ENCODE measurements around the gene CBX8. TPM values are rescaled to one million over a fixed set of nuclear protein-coding genes. Genes with fewer than 3 reads are reported as not detected.

The CBX8 gene
- total and polyA plus RNA-seq, 2 experiments from 2014 or later, result 6.5 to 8.6 TPM

DNA sequence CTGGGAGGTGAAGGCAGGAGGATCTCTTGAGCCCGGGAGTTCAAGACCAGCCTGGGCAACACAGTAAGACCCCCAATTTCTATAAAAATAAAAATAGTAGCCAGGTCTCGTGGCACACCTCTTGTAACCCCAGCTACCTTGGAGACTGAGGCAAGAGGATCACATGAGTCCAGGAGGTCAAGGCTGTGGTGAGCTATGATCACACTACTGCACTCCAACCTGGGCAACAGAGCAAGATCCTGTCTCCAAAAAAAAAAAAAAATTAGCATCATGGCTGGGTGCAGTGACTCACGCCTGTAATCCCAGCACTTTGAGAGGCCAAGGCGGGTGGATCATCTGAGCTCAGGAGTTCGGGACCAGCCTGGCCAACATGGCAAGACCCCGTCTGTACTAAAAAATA lies 25.6 kb downstream of the CBX8 start:
- 94% methylated on average over 6 of the region's 6 CpGs for WGBS (ENCODE audit: low lambda C conversion rate, missing lambda C conversion rate)
- H3K4me3 ChIP-seq, result no peak overlapping the region

DNA sequence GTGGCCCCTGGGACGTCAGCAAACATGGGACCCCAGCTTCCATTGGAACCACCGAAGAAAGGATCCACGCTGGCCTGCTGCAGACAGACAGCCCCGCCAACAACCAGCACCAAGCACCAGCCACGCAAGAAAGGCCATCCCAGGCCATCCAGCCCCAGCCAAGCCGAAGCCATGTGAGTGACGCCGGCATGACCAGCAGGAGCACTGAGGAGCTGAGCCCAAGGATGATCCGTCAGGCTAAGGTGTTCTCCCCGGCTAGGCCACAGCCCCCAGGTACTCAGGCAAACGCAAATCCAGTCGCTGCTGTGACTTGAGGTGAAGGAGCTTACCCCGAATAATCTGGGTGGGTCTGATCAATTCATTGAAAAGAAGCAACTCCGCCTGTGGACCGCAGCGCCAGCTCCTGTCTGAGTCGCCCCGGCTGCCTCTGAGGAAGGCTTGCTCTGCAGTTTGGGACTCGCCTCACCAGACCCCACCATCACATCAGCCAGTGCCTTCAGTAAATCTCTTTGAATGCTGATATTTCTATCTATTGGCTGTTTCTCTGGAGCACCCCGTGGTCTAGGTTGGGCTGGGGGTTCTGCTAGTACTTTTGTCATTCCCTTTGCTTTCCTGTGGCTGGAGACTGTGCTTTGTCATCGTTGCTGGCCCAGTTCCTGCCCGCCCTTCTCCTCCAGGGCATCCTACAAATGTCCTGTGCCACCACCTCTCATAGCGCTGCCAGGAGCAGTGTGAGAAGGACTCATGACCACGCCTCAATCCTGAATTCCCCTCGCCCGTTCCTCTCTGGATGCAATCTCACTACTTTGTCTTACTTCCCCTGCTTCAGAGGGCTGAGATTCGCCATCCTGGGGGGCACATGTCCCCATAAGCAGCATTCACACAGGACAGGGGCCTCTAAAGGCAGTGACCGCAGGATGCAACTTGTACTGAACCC lies 27.0 kb downstream of the CBX8 start:
- Histone ChIP-seq H4K20me1 (ENCODE audit: insufficient read depth, poor library complexity, severe bottlenecking) (no peaks in the 10 kb centered on the region), H2AFZ (no peak overlapping the region), H3K4me3 (no peak overlapping the region), H3K79me2 (no peaks in the 10 kb centered on the region), H3K36me3 (replicated peaks; ENCODE audit: insufficient read depth, low read depth) (no peaks in the 10 kb centered on the region), H3K9me3 (ENCODE audit: low read depth) (no peaks in the 10 kb centered on the region), H3K4me1 (ENCODE audit: insufficient read depth) (no peaks in the 10 kb centered on the region), H3K4me2 (no peak overlapping the region), H3K27ac (no peak overlapping the region), H3K27me3 (no peaks in the 10 kb centered on the region), H3K9me2 (replicated peaks; ENCODE audit: insufficient read depth) (no peaks in the 10 kb centered on the region)
- TF ChIP-seq CTCF (IDR thresholded peaks at IDR 0.05; ENCODE audit: poor library complexity) (no peak), EZH2 (IDR thresholded peaks at IDR 0.05; ENCODE audit: borderline replicate concordance) (no peak), EZH2phosphoT487 (IDR thresholded peaks at IDR 0.05; ENCODE audit: low read depth, severe bottlenecking, unreplicated experiment) (no peak)
- DNase-seq (ENCODE audit: low spot score), result no peak
- 93% methylated on average over 28 of the region's 28 CpGs for WGBS (ENCODE audit: low lambda C conversion rate, missing lambda C conversion rate)

More for the DNA sequence above, 25.6 kb downstream of the CBX8 start:
- Histone ChIP-seq H2AFZ (no peak overlapping the region), H4K20me1 (ENCODE audit: insufficient read depth, poor library complexity, severe bottlenecking) (no peaks in the 10 kb centered on the region), H3K27me3 (no peaks in the 10 kb centered on the region), H3K9me2 (replicated peaks; ENCODE audit: insufficient read depth) (no peaks in the 10 kb centered on the region), H3K4me1 (ENCODE audit: insufficient read depth) (peaks cover 10% of the 10 kb centered on the region), H3K27ac (no peak overlapping the region), H3K9me3 (ENCODE audit: low read depth) (no peaks in the 10 kb centered on the region), H3K36me3 (replicated peaks; ENCODE audit: insufficient read depth, low read depth) (no peaks in the 10 kb centered on the region), H3K4me2 (no peak overlapping the region), H3K79me2 (no peaks in the 10 kb centered on the region)
- no peak for DNase-seq (ENCODE audit: low spot score)
- TF ChIP-seq EZH2 (IDR thresholded peaks at IDR 0.05; ENCODE audit: borderline replicate concordance) (no peak), EZH2phosphoT487 (IDR thresholded peaks at IDR 0.05; ENCODE audit: low read depth, severe bottlenecking, unreplicated experiment) (no peak), CTCF (IDR thresholded peaks at IDR 0.05; ENCODE audit: poor library complexity) (no peak)

DNA sequence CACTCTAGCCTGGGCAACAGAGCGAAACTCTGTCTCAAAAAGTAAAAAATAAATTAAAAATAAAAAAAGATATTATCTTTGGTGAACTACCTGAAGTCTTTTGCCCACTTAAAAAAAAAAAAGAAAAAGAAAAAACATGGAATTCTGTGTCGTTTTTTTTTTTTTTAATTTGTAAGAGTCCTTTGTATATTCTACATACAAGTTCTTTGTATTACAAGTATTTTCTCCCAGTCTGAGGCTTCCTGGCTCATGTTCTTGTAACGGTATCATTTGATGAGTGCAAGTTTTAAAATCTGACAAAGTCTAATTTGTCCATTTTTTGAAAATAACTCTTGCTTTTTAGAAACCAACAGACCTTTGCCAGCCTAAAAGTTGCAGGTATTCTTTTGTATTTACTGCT lies 31.2 kb downstream of the CBX8 start:
- Histone ChIP-seq H3K9me3 (ENCODE audit: low read depth) (no peaks in the 10 kb centered on the region), H3K4me2 (no peak overlapping the region), H2AFZ (no peak overlapping the region), H3K27ac (no peak overlapping the region), H3K79me2 (no peaks in the 10 kb centered on the region), H3K4me1 (ENCODE audit: insufficient read depth) (no peaks in the 10 kb centered on the region), H4K20me1 (ENCODE audit: insufficient read depth, poor library complexity, severe bottlenecking) (no peaks in the 10 kb centered on the region), H3K4me3 (no peak overlapping the region), H3K9me2 (replicated peaks; ENCODE audit: insufficient read depth) (no peaks in the 10 kb centered on the region), H3K36me3 (replicated peaks; ENCODE audit: insufficient read depth, low read depth) (no peaks in the 10 kb centered on the region), H3K27me3 (no peaks in the 10 kb centered on the region)
- TF ChIP-seq EZH2phosphoT487 (IDR thresholded peaks at IDR 0.05; ENCODE audit: low read depth, severe bottlenecking, unreplicated experiment), result no peak
- no peak for TF ChIP-seq CTCF (IDR thresholded peaks at IDR 0.05; ENCODE audit: poor library complexity)
- no peak for TF ChIP-seq EZH2 (IDR thresholded peaks at IDR 0.05; ENCODE audit: borderline replicate concordance)
- DNase-seq (ENCODE audit: low spot score), result no peak
- WGBS (ENCODE audit: low lambda C conversion rate, missing lambda C conversion rate), result 91% methylated on average over 3 of the region's 3 CpGs
